HG02884 (cell line): Measurements from ENCODE around the gene TRPM8.
"Not testable (repeated sequence)": the region's sequence is repeated elsewhere in the genome, so short reads cannot be mapped to it uniquely, and the experiment has no call there.

Experiments used
- ATAC-seq: cut with Tn5 transposase; IDR thresholded peaks from one replicate; pipeline ENCODE4 v1.9.1; 2021; ENCODE audit warnings: mild to moderate bottlenecking, moderate library complexity; ENCODE audit not compliant: unreplicated experiment

The TRPM8 gene

GRCh38 chr2:233917116-233917515, at the start of gene TRPM8:
Gene TRPM8, plus strand, starts transcription at chr2:233917373. Its CDS starts 9,165 bp downstream, at chr2:233926538.
- ATAC-seq = no peak

GRCh38 chr2:233867993-233868532, 49.1 kb upstream of the TRPM8 start, which contains the start of gene MSL3B:
Gene MSL3B, minus strand, starts transcription at chr2:233868386.
- no peak for ATAC-seq

GRCh38 chr2:233871432-233871831, 45.7 kb upstream of the TRPM8 start:
- ATAC-seq = no peak

DNA sequence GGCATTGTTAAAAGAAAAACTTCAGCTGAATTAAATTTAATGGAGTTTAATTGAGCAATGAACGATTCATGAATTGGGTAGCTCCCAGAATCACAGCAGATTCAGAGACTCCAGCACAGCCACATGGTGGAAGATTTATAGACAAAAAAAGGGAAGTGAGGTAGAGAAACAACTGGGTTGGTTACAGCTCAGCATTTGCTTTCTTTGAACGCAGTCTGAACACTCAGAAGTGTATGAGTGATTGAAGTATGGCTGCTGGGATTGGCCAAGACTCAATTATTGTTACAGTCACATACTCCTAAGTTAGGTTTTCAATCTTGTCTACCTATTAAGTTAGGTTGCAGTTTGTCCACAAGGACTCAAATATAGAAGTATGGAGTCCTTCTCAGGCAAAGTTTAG, 45.0 kb upstream of the TRPM8 start:
- ATAC-seq = not testable (repeated sequence)

DNA sequence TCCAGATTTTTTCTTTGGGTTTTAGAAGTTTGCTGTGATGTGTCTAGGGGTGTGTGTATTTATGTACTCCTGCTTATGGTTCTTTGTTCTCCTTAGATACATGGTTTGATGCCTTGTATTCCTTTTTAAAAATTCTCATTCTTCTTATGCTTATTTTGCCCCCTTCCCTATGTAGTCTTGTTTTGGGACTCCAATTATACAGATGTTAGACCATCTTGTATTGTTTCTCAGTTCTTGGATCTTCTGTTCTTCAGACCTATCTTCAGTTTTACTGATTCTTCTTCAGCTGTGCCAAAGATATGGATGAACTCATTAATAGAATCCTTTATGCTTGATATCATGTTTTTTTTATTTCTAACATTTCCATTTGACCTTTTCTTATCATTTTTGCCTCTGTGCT, 34.8 kb upstream of the TRPM8 start:
- ATAC-seq = no peak

DNA sequence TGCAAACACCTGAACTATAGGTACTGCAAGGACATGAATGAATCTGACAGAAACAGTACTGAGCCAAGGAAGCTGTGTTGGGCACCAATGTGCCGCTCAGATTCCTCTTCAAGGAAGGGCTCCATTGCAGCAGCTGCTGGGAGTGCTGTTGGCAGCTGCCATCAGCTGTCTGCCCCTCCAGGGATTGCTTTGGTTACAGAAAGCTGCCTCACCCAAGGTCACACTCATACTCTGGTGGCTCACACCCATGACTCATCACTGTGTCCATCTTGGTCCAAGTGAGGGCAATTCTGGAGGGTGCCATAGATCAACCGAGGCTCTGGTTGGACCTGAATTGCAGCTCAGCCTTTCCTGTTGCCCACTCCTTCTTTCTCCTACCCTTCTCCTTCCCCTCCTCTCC, 24.4 kb upstream of the TRPM8 start:
- no peak for ATAC-seq

DNA sequence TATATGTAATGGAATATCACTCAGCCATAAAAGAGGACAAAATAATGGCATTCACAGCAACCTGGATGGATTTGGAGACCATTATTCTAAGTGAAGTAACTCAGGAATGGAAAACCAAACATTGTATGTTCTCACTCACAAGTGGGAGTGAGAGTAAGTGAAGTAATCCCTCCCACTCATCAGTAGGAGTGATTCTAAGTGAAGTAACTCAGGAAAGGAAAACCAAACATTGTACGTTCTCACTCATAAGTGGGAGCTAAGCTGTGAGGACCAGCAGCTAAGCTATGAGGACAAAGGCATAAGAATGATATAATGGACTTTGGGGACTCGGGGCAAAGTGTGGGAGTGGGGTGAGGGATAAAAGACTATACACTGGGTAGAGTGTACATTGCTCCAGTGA, 20.9 kb upstream of the TRPM8 start:
- ATAC-seq = not testable (repeated sequence)

DNA sequence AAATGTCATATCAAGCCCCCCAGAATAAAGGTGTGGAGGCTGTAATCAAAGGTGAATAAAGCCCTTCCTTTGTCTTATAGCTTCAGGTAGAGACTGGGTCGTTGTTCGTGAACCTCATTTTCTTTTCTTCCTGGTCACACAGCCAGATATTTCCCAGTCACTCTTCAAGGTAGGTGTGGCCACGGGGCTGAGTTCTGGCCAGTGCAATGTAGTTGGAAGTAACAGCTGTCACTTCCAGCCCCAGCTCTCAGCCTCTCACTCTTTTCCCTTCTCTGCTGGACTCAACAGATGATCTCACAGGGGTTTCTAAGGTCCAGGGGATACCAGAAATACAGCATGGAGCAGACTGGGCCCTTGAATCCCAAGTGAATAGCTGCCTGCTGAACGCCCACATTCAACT, 15.8 kb upstream of the TRPM8 start:
- ATAC-seq = no peak

DNA sequence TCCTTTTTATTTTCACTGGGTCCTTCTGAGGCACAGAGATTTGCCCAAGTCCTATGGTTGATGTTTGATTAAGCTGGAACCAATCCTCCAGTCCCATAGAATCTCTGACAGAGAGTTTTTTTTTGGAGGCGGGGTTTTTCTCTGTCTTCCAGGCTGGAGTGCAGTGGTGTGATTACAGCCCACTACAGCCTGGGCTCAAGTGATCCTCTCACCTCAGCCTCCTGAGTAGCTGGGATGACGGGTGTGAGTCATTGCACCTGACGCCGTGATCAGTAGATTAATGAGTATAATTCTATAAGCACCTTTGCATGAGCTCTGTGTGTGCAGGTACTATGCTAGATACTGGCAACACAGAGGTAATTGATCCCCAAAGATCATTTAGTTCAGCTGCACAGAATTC, 15.3 kb upstream of the TRPM8 start:
- no peak for ATAC-seq

DNA sequence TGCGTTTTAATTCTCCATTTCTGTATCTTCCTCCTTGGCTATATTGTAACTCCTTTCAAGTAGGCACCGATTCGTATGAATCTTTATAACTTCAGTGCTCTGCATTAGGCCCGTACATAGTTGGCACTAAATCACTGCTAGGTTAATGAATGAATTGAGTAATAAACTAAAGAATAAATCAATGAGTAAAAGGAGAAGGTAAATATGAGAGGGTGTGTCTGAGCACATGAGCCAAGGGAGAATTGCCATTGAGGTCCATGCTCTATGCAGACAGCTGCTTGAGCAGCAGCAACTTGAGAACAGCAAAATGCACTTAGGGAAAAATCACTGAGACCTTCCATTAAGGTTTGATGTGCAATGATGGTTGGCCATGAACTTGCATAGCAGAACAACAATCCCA, 11.2 kb upstream of the TRPM8 start:
- no peak for ATAC-seq

GRCh38 chr2:233907627-233908026, 9.5 kb upstream of the TRPM8 start:
- no peak for ATAC-seq

GRCh38 chr2:233912691-233913423, 4.3 kb upstream of the TRPM8 start:
- ATAC-seq = no peak

- ATAC-seq = no peak
Measured at GRCh38 chr2:233915128-233915527, 2.0 kb upstream of the TRPM8 start.

DNA sequence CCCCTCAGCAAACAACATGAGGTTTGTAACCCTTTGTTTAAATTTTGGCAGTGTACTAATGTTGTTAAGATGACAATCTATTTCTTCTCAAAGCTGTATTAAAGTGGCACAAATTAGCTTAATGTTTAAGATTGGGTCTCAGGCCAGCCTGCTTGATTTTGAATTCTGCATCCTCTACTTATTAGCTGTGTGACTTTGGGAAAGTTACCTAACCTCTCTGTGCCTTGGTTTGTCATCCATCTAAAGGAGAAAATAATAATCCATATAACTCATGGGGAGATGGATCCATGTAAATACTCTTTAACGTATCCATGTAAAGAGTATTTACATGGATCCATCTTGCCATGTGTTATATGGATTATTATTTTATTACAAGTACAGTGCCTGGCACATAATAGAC, 2.1 kb downstream of the TRPM8 start:
- no peak for ATAC-seq

DNA sequence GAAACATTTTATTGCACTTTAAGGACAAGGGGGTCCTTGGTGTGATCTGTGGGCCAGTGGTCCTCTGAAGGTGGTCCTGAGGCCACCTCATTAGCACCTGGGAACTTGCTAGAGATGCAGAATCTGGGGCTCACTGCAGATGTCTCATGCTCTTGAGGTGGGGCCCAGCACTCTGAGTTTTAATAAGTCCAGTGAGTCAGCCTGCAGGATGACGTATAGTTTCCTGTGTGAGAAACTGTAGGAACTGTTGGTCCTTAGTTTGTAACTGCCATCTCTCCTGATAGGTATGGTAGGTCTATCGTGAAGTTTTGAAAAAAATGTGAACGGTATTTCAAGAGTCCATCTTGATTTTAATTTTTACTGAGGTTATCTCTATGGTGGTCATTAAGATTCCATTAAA, 2.8 kb downstream of the TRPM8 start:
- ATAC-seq = no peak

DNA sequence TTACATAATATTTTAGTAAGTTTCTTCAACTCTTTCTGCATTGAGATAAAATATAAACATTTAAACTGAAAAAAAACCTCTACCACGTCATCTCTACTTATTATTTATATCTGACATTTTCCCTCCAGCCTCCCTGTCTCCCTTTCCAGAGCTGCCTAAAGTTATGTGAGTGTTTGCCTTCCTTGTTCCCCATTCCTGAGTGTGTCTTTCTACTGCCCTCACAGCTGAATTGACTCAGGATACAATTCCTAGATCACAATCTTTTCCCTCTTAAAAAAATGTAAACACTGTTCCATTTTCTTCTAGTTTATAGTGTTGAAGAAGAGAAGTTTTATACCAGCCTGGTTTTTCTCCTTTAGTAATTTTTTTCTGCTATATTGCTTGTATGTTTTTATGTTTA, 5.3 kb downstream of the TRPM8 start:
- ATAC-seq = no peak

- no peak for ATAC-seq
Measured at GRCh38 chr2:233925402-233925801, 8.2 kb downstream of the TRPM8 start.

GRCh38 chr2:233926806-233927205, 9.6 kb downstream of the TRPM8 start:
- ATAC-seq = no peak

DNA sequence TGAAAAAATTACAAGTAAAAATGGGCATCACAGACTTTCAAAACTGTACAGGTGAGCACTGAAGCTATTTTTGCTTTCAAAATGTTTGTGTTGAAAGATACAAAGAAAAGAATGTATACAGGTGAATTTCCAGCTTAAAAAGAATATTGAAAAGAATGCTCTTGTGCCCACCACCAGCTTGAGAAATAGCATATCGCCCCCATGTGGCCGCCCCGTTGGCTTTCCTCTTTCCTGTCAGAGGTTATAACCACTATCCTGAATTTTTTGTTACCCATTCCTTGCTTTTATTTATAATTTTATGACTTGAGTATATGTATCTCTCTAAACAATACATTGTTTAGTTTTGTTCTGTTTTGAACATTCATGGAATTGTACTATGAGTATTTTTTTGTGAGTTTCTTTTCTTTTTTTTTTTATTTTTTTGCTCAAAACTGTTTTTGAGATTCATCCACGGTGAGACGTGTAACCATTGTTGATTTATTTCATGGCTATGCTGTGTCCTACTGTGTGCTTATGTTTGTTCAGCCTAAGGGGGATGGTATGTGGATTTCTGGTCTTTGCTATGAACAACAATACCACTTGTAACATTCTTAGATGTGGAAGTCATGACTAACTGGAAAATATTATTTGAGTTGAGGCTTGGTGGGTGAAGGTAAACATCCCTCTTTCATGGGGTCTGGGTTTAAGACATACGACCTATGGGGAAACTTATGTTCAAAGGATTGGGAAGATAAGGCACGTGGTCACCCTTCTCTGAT, 11.6 kb downstream of the TRPM8 start:
- ATAC-seq = no peak

DNA sequence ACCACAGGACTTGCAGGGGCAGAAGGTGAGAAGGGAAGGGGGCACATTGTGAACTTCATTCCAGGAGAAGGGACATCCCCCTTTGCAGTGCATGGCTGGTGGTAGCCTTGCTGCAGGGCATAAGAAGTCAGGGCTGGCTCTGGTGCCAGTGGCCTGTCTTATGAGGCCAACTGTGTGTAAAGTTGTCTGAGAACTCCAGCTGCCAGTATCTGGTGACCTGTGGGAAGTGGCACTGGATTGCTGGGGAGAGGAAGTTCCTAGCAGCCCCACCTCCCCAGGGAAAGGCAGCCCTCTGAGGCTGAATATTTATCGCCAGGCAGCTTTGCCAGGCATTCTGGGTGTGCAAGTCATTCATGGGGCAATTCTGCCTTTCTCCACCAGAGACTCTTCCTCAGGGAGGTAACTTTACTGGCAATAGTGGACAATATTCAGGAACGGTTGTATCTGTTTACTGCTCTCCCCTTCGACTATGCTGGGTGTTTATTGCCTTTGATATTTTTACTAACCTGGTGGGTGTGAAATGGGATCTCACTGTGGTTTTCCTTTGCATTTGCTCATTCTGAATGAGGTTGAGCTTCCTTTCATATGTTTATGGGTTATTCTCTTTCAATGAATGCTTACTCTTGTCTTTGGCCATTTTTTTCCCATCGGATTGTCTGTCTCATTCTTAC, 12.3 kb downstream of the TRPM8 start:
- ATAC-seq = no peak

GRCh38 chr2:233934524-233934923, 17.4 kb downstream of the TRPM8 start:
- no peak for ATAC-seq

- ATAC-seq = no peak
Measured at GRCh38 chr2:233935426-233935825, 18.3 kb downstream of the TRPM8 start.
